ENCODE results near the gene SEPTIN12. TPM values are rescaled to one million over a fixed set of nuclear protein-coding genes. Genes with fewer than 3 reads are reported as not detected.

SEPTIN12 gene
- total and polyA plus RNA-seq, 2 experiments from 2014 or later = not detected

- Mint-ChIP-seq H3K9me3 (peaks cover 6% of the 10 kb centered on the region; the same call in 2 of the 3 replicates), H3K36me3 (ENCODE audit: low read depth) (peaks cover 46% of the 10 kb centered on the region), H3K27ac (no peak overlapping the region), H3K4me1 (no peaks in the 10 kb centered on the region), H3K4me3 (no peak overlapping the region), H3K27me3 (ENCODE audit: insufficient read depth, low read depth, poor library complexity) (peaks cover 3% of the 10 kb centered on the region)
- H3K27ac ChIP-seq (ENCODE audit: low read depth) = no peak overlapping the region
- no peak overlapping the region for H3K4me2 ChIP-seq
- no peaks in the 10 kb centered on the region for H3K79me2 ChIP-seq (replicated peaks; ENCODE audit: insufficient read depth)
- no peaks in the 10 kb centered on the region for H3F3A ChIP-seq (replicated peaks; ENCODE audit: low read depth)
- no peak overlapping the region for H2AFZ ChIP-seq
- no peaks in the 10 kb centered on the region for H3K4me1 ChIP-seq (ENCODE audit: insufficient read depth)
- H3K9me2 ChIP-seq (ENCODE audit: insufficient read depth) = no peaks in the 10 kb centered on the region
- H3K36me3 ChIP-seq (ENCODE audit: insufficient read depth) = peaks cover 13% of the 10 kb centered on the region; the same call in 1 of the 2 replicates
- no peak overlapping the region for H3K4me3 ChIP-seq
- H4K20me1 ChIP-seq (replicated peaks; ENCODE audit: insufficient read depth) = no peaks in the 10 kb centered on the region; the same call in none of the 2 replicates
- TF ChIP-seq STAT1 (IDR thresholded peaks at IDR 0.05; ENCODE audit: unreplicated experiment) (no peak), ZNF462 (CRISPR knock-in tag; IDR thresholded peaks at IDR 0.05) (no peak), CTCF (conservative IDR thresholded peaks at IDR 0.05; ENCODE audit: low read depth in 2 of 2) (no peak), ZNF114 (CRISPR knock-in tag; IDR thresholded peaks at IDR 0.05) (no peak), EZH2phosphoT487 (IDR thresholded peaks at IDR 0.05; ENCODE audit: unreplicated experiment) (no peak), ZNF331 (CRISPR knock-in tag; IDR thresholded peaks at IDR 0.05; ENCODE audit: low read depth) (no peak), REST (IDR thresholded peaks at IDR 0.05; ENCODE audit: unreplicated experiment) (no peak)
- ATAC-seq = no peak
- DNase-seq (ENCODE audit: low spot score) = no peak
- H3K27me3 ChIP-seq (ENCODE audit: insufficient read depth) = no peaks in the 10 kb centered on the region
These were observed 35.6 kb downstream of the SEPTIN12 start for GRCh38 chr16:4752351-4753100.
